ENCODE measurements around the gene MRPL50.

The MRPL50 gene

DNA sequence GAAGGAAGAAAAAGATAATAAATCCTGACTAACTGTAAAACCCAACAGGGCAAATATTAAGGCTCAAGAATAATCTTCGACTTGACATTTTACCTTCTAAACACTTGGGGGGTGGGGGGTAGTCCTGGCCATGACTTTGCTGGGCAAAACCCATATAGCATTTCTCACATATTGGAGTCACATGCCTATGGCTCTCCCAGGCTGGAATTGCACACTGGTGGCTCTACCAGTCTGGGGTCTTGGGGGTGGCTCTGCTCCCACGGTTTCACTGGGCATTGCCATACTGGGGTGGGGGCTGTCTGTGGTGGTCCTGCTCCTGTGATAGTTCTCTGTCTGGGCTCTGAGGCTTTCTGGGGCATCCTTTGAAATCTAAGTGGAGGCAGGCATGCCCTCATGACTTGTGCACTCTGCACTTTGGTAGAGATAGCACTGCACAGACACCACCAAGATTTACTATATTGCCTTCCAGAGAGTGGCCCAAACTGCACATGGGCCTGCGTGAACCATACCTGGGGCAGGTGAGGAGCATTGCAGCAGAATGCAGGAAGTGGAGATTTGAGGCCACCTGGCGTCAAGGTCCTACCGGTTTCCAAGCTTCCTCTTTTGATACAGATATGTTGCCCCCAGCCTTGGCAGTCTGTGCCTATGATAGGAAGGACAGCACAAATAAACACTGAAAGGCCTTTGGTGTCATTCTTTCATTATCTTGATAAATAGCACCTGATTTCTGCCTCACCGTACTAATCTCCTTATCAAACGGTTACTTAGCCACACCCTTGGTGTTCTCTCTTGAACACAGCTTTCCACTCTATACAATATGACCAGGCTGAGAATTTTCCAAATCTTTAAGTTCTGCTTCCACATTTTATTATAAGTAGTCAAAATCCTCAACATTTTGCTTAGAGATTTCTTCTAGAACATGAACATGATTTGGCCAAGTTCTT is 43.4 kb downstream of the MRPL50 start:
- no peaks in the 10 kb centered on the region for H3K36me3 ChIP-seq (replicated peaks)
- no peak for DNase-seq
- H3K27ac ChIP-seq, result no peak overlapping the region
- H3K4me3 ChIP-seq (ENCODE audit: low read depth, low read length), result no peak overlapping the region
- in situ Hi-C loops (cut with HindIII; ENCODE audit: low pct_ligation_motif_present, low sequenced_read_pairs), result no loop called here
- no peaks in the 10 kb centered on the region for H3K27me3 ChIP-seq (replicated peaks)
- TF ChIP-seq, protein P1, sequence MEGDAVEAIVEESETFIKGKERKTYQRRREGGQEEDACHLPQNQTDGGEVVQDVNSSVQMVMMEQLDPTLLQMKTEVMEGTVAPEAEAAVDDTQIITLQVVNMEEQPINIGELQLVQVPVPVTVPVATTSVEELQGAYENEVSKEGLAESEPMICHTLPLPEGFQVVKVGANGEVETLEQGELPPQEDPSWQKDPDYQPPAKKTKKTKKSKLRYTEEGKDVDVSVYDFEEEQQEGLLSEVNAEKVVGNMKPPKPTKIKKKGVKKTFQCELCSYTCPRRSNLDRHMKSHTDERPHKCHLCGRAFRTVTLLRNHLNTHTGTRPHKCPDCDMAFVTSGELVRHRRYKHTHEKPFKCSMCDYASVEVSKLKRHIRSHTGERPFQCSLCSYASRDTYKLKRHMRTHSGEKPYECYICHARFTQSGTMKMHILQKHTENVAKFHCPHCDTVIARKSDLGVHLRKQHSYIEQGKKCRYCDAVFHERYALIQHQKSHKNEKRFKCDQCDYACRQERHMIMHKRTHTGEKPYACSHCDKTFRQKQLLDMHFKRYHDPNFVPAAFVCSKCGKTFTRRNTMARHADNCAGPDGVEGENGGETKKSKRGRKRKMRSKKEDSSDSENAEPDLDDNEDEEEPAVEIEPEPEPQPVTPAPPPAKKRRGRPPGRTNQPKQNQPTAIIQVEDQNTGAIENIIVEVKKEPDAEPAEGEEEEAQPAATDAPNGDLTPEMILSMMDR (IDR thresholded peaks at IDR 0.05; ENCODE audit: low read depth, low read length, missing control alignments), result no peak

DNA sequence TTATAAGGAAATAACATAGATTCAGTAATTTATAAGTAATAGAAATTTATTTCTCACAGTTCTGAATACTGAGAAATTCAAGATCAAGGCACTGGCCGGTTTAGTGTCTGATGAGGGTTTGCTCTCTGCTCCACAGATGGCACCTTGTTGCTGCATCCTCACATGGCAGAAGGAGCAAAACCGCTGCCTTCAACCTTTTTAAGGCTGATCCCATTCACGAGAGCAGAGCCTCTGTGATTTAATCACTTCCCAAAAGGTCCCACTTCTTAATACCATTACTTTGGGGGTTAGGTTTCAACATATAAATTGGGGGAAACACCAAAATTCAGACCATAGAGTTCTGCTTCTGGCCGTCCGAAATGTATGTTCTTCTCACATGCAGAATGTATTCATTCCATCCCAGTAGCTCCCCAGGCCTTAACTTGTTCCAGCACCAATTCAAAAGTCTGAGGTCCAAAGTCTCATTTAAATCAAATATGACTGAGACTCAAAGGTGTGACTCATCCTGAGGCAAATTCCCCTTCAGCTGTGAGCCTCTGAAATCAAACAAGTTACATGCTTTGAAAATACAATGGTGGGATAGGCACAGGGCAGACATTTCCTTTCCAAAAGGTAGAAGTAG is 44.2 kb downstream of the MRPL50 start:
- DNase-seq, result no peak
- TF ChIP-seq, protein P1 (IDR thresholded peaks at IDR 0.05; ENCODE audit: low read depth, low read length, missing control alignments), result no peak
- H3K4me3 ChIP-seq (ENCODE audit: low read depth, low read length), result no peak overlapping the region
- in situ Hi-C loops (cut with HindIII; ENCODE audit: low pct_ligation_motif_present, low sequenced_read_pairs), result no loop called here
- no peaks in the 10 kb centered on the region for H3K36me3 ChIP-seq (replicated peaks)
- H3K27ac ChIP-seq, result no peak overlapping the region
- H3K27me3 ChIP-seq (replicated peaks), result no peaks in the 10 kb centered on the region

DNA sequence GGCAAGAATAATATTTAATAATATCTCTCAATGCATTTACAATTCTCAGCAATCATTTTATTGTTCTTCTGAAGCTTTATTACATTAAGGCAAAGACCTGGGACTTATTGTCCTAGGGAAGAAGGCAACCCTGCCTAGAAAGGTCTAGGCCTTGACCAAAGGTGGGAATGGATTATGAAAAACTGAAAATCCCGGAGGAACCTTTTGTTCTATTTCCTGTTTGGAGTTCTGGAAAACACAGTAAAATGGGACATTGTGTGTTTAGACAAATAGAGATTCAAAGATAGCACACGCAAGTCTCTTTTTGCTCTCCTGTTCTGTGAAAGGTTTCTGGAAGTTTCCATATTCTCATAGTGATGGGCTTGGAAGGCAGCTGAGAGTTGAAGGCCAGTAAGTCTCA is 44.7 kb downstream of the MRPL50 start:
- H3K4me3 ChIP-seq (ENCODE audit: low read depth, low read length), result no peak overlapping the region
- no peak for DNase-seq
- TF ChIP-seq, protein P1 (IDR thresholded peaks at IDR 0.05; ENCODE audit: low read depth, low read length, missing control alignments), result no peak
- no peaks in the 10 kb centered on the region for H3K36me3 ChIP-seq (replicated peaks)
- no peaks in the 10 kb centered on the region for H3K27me3 ChIP-seq (replicated peaks)
- in situ Hi-C loops (cut with HindIII; ENCODE audit: low pct_ligation_motif_present, low sequenced_read_pairs), result no loop called here
- no peak overlapping the region for H3K27ac ChIP-seq

DNA sequence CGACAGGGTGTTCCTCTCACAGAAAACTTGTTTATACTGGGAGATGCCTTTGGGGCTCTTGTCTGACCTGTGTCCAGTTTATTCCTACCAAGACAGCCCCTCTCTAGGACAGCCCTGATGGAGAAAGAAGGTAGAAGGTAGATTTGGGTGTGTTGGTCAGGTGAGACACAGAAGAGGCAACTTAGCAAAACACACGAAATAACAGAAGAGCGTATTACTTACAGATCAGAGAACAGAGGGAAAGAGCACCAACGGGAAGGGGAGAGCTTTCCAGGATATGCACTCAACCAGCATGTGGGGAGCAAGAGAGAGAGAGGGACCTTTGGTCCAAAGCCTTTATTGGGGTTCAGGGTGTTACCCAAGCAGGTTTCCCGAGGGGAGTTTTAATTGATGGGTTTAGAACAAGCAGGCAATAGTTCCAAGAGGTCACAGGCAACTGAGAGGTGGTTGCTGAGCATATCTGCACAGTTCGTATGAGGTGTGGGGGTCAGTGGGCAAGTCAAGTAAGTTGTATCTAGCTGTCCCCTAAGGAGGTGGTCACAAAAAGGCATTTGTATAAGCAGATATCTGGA is 45.4 kb downstream of the MRPL50 start:
- no peak for DNase-seq
- TF ChIP-seq, protein P1 (IDR thresholded peaks at IDR 0.05; ENCODE audit: low read depth, low read length, missing control alignments), result no peak
- H3K27me3 ChIP-seq (replicated peaks), result no peaks in the 10 kb centered on the region
- H3K4me3 ChIP-seq (ENCODE audit: low read depth, low read length), result no peak overlapping the region
- no peak overlapping the region for H3K27ac ChIP-seq
- no peaks in the 10 kb centered on the region for H3K36me3 ChIP-seq (replicated peaks)
- in situ Hi-C loops (cut with HindIII; ENCODE audit: low pct_ligation_motif_present, low sequenced_read_pairs), result no loop called here

DNA sequence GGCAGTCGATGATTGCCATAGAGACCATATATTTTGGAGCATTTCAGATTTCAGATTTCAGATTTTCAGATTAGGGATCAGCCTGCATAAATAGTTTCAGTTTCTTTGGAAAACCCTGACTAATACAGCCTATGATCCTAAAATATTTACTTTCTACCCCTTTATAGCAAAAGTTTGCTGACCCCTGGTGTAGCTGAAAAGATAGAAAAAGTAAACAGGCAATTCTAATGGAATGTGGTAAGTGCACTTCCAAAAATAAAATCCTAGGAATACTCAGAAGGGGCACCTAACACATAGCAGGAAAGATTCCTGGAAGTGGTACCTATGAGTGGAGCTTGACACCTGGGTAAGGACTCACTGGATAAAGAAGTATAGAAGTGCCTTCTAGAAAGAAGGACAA is 48.1 kb downstream of the MRPL50 start:
- no peak for DNase-seq
- H3K27ac ChIP-seq, result no peak overlapping the region
- H3K27me3 ChIP-seq (replicated peaks), result no peaks in the 10 kb centered on the region
- TF ChIP-seq, protein P1 (IDR thresholded peaks at IDR 0.05; ENCODE audit: low read depth, low read length, missing control alignments), result no peak
- H3K4me3 ChIP-seq (ENCODE audit: low read depth, low read length), result no peak overlapping the region
- in situ Hi-C loops (cut with HindIII; ENCODE audit: low pct_ligation_motif_present, low sequenced_read_pairs), result no loop called here
- no peaks in the 10 kb centered on the region for H3K36me3 ChIP-seq (replicated peaks)
